B cell (primary cell): ENCODE results near the gene IL1R2. TPM values are rescaled to one million over a fixed set of nuclear protein-coding genes. Genes with fewer than 3 reads are reported as not detected.
A peak's percentile ranks its signal among the peaks of the same experiment; 100 is the strongest.

Experiments
- ATAC-seq: fragments of 200-7000 bp; cut with Tn5 transposase; one replicate; pipeline ENCODE4 v1.10.0; 2021; ENCODE audit warnings: low read depth, mild to moderate bottlenecking, moderate number of reproducible peaks, moderate library complexity
- CTCF ChIA-PET: fragments of 350-600 bp; sonication (Branson Sonifier 250); formaldehyde crosslinking; loops from one replicate; lab custom pipeline; 2021; ENCODE audit warnings: antibody characterized with exemption, inconsistent platforms; lab: Charles Lee
- POLR2A ChIA-PET: fragments of 350-600 bp; sonication (Branson Sonifier 250); formaldehyde crosslinking; loops from one replicate; lab custom pipeline; 2021; ENCODE audit warnings: antibody characterized with exemption; lab: Charles Lee
- DNase-seq: peaks from one replicate; pipeline ENCODE4 v3.0.0; 2013
- H2AFZ ChIP-seq: 2 replicates; pipeline ENCODE4 v1.6.1; 2012; ENCODE audit warnings: mild to moderate bottlenecking, low read depth, low read length; ENCODE audit not compliant: insufficient read depth, poor library complexity, severe bottlenecking
- H3K27ac ChIP-seq, 2 donors: 1 replicate in 1 of 2; 2 replicates in 1 of 2; pipeline ENCODE4 v1.5.1; 2012 to 2013; ENCODE audit warnings: low read length in 2 of 2, mild to moderate bottlenecking in 2 of 2, moderate library complexity in 1 of 2
- H3K27me3 ChIP-seq, 4 experiments: fragments of 200-600 bp in 1 of 4; sonication (generic) in 1 of 4; replicated peaks in 1 of 4; 1 replicate in 2 of 4; 2 replicates in 2 of 4; pipeline versions ENCODE4 v1.6.1 to v1.7.0; 2013 to 2016; ENCODE audit warnings: low read length in 3 of 4, mild to moderate bottlenecking in 2 of 4, mixed read lengths in 1 of 4, moderate library complexity in 1 of 4; ENCODE audit not compliant: insufficient read depth in 4 of 4, control insufficient read depth in 3 of 4; ENCODE audit errors: control extremely low read depth in 1 of 4
- H3K36me3 ChIP-seq, 2 experiments: replicated peaks in 1 of 2; 1 replicate in 1 of 2; 2 replicates in 1 of 2; pipeline versions ENCODE4 v1.6.1 to v1.7.1; 2013; ENCODE audit warnings: low read length in 1 of 2; ENCODE audit not compliant: insufficient read depth in 2 of 2, control insufficient read depth in 1 of 2; ENCODE audit errors: control extremely low read depth in 1 of 2, extremely low read depth in 1 of 2
- H3K4me1 ChIP-seq, 2 donors: fragments of 200-600 bp in 1 of 2; sonication (generic) in 1 of 2; 1 replicate in 1 of 2; 2 replicates in 1 of 2; pipeline versions ENCODE4 v1.5.1 to v1.6.1; 2013 to 2017; ENCODE audit warnings: low read length in 2 of 2; ENCODE audit not compliant: control insufficient read depth in 2 of 2, insufficient read depth in 2 of 2
- H3K4me2 ChIP-seq: replicated peaks from 2 replicates; pipeline ENCODE3; 2012; ENCODE audit warnings: mild to moderate bottlenecking, low read depth, low read length; ENCODE audit not compliant: poor library complexity, severe bottlenecking
- H3K4me3 ChIP-seq, 5 experiments: fragments of 200-600 bp in 1 of 5; sonication (generic) in 1 of 5; 1 replicate in 3 of 5; 2 replicates in 2 of 5; pipeline versions ENCODE4 v1.5.1 to v1.7.0; 2011 to 2016; ENCODE audit warnings: low read length in 4 of 5, mild to moderate bottlenecking in 4 of 5, low read depth in 2 of 5, control low read depth in 1 of 5, moderate library complexity in 1 of 5; ENCODE audit not compliant: insufficient read depth in 1 of 5; ENCODE audit errors: control extremely low read depth in 1 of 5, extremely low read depth in 1 of 5
- H3K79me2 ChIP-seq: fragments of 200-600 bp; sonication (generic); one replicate; pipeline ENCODE4 v1.6.0; 2016; ENCODE audit warnings: low read length; ENCODE audit not compliant: control insufficient read depth, insufficient read depth
- H3K9ac ChIP-seq: fragments of 200-600 bp; sonication (generic); 2 replicates; pipeline ENCODE4 v1.6.1; 2017; ENCODE audit warnings: mild to moderate bottlenecking, low read length, moderate library complexity
- H3K9me3 ChIP-seq, 3 donors: one replicate each; pipeline versions ENCODE4 v1.6.1 to v1.7.1; 2013; ENCODE audit warnings: low read length in 2 of 3; ENCODE audit not compliant: control insufficient read depth in 2 of 3, insufficient read depth in 1 of 3; ENCODE audit errors: control extremely low read depth in 1 of 3
- H4K20me1 ChIP-seq: 2 replicates; pipeline ENCODE4 v1.6.0; 2012; ENCODE audit warnings: mild to moderate bottlenecking, low read length; ENCODE audit not compliant: insufficient read depth, control insufficient read depth, poor library complexity, severe bottlenecking
- H3K27ac Mint-ChIP-seq: one replicate; pipeline ENCODE4 v1.8.0; 2021; ENCODE audit warnings: mixed read lengths
- H3K27me3 Mint-ChIP-seq: one replicate; pipeline ENCODE4 v1.8.0; 2021; ENCODE audit warnings: mixed read lengths
- H3K4me1 Mint-ChIP-seq: one replicate; pipeline ENCODE4 v1.8.0; 2021; ENCODE audit warnings: mixed read lengths
- H3K4me3 Mint-ChIP-seq: one replicate; pipeline ENCODE4 v1.8.0; 2021; ENCODE audit warnings: mixed read lengths
- H3K9me3 Mint-ChIP-seq: one replicate; pipeline ENCODE4 v1.8.0; 2022; ENCODE audit warnings: mixed read lengths; ENCODE audit not compliant: insufficient read depth
- CTCF ChIP-seq: fragments of 200-600 bp; IDR thresholded peaks from one replicate; pipeline ENCODE4 v1.8.0; 2022; ENCODE audit warnings: antibody characterized with exemption, mild to moderate bottlenecking
- EZH2 ChIP-seq: IDR thresholded peaks from 2 replicates; pipeline ENCODE4 v1.6.1; 2012; ENCODE audit warnings: borderline replicate concordance, low read depth, mild to moderate bottlenecking, moderate library complexity, low read length; ENCODE audit not compliant: insufficient read depth, poor library complexity, severe bottlenecking
- WGBS: methylation state at CpG from one replicate; pipeline ENCODE4 v1.1.5; 2013; ENCODE audit warnings: missing lambda C conversion rate; ENCODE audit not compliant: insufficient coverage; 5-methylcytosine and 5-hydroxymethylcytosine counted together
- intact Hi-C: fragments of 100-400 bp; cut with micrococcal nuclease; formaldehyde crosslinking; loops from one replicate; pipeline ENCODE4 v1.10.0; 2022
- polyA plus RNA-seq: library from polyadenylated mRNA; depleted of rRNA; stranded (reverse); fragments of >200 nt; gene quantifications from 2 replicates; pipeline ENCODE4 v1.2.3, GENCODE V29; 2012
- total RNA-seq, 2 donors: library from RNA; stranded (reverse); fragments of 120-200 nt in 1 of 2; gene quantifications; 1 replicate in 1 of 2; 2 replicates in 1 of 2; pipeline versions ENCODE4 v1.2.3 to v1.2.4, GENCODE V29; 2013 to 2022

Gene IL1R2
- total and polyA plus RNA-seq, 2 donors (not counting 1 experiment from before 2014, with no cell fraction given): not detected

- no peaks in the 10 kb centered on the region for H3K79me2 ChIP-seq
- Mint-ChIP-seq H3K4me3 (no peak overlapping the region), H3K9me3 (no peaks in the 10 kb centered on the region), H3K27me3 (peaks cover 6% of the 10 kb centered on the region), H3K27ac (no peak overlapping the region), H3K4me1 (peaks cover 24% of the 10 kb centered on the region)
- H3K4me1 ChIP-seq: peaks cover 13 to 15% of the 10 kb centered on the region in 2 donors
- H3K27me3 ChIP-seq: no peaks in the 10 kb centered on the region
- no peaks in the 10 kb centered on the region for H4K20me1 ChIP-seq
- POLR2A ChIA-PET: no interaction called here
- TF ChIP-seq CTCF (no peak), EZH2 (no peak)
- peak overlapping the region; percentile 82 for H2AFZ ChIP-seq
- no peaks in the 10 kb centered on the region for H3K36me3 ChIP-seq
- H3K9me3 ChIP-seq: peaks cover 0 to 4% (median 0%) of the 10 kb centered on the region in 3 donors
- WGBS: no CpG with 5 or more reads among the region's 2 CpGs
- intact Hi-C loops: no loop called here
- no peak overlapping the region for H3K4me3 ChIP-seq
- DNase-seq (no peak), ATAC-seq (no peak)
- no peak overlapping the region for H3K4me2 ChIP-seq
- no peak overlapping the region for H3K9ac ChIP-seq
- CTCF ChIA-PET: interaction anchor here (1.1 to 1.3 kb wide), 3 partner anchors 12 to 837 kb away, joined by 3 to 5 read pairs (median 3); no protein-coding TSS in a partner anchor
- H3K27ac ChIP-seq: no peak overlapping the region
Observed at GRCh38 chr2:102032368-102033030, 40.7 kb downstream of the IL1R2 start.
